GM12874 (cell line): ENCODE measurements around the gene TECPR1.

Experiments
- CTCF ChIP-seq: IDR thresholded peaks from 2 replicates; pipeline ENCODE4 v1.5.1; 2011; ENCODE audit warnings: low read depth, mild to moderate bottlenecking, control low read depth, low read length, moderate library complexity; ENCODE audit not compliant: insufficient read depth

TECPR1 gene

GRCh38 chr7:98286701-98287485 lies 34.9 kb upstream of the TECPR1 start:
- no peak for TF ChIP-seq CTCF

GRCh38 chr7:98286093-98286539 lies 34.1 kb upstream of the TECPR1 start:
- TF ChIP-seq CTCF, result no peak

- TF ChIP-seq CTCF, result no peak
Measured at GRCh38 chr7:98285157-98286092, 33.4 kb upstream of the TECPR1 start.

- no peak for TF ChIP-seq CTCF
Measured at GRCh38 chr7:98284335-98285036, 32.5 kb upstream of the TECPR1 start.

GRCh38 chr7:98283887-98284222 lies 31.8 kb upstream of the TECPR1 start:
- TF ChIP-seq CTCF, result no peak

- no peak for TF ChIP-seq CTCF
Measured at GRCh38 chr7:98283127-98283886, 31.3 kb upstream of the TECPR1 start.

GRCh38 chr7:98282703-98283102 lies 30.7 kb upstream of the TECPR1 start:
- TF ChIP-seq CTCF, result no peak
